ENCODE data around the gene FAM50A. TPM values are rescaled to one million over a fixed set of nuclear protein-coding genes. Genes with fewer than 3 reads are reported as not detected.

The FAM50A gene
- polyA plus RNA-seq, 3 donors from 2014 or later = 45.2 to 63.3 (median 53.3) TPM

DNA sequence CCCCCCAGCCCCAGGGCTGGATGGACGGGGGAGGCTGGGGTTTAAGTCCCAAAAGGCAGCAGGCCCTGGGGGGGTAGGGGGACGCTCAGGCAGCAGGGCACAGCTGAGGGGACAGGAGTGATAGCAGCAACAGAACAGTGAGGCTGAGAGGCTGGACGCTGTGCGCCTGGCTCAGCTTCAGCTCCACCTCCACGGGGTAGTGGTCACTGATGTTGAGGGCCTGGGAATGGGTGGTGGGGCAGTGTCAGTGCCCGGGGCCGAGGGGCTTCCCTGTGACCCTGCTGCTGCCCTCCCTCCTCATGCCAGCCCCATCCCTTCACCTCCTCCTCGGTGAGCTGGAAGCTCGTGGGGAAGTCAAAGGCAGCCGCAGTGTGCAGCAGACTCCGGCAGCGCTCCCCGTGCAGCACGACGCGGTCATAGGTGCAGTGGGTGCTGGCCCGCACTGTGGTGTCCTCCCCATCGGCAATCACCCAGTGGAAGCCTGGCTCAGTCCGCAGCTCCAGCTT lies 41.3 kb upstream of the FAM50A start:
- no peak for DNase-seq
- Mint-ChIP-seq H3K36me3 (peaks cover 8 to 28% (median 13%) of the 10 kb centered on the region in 3 donors), H3K4me1 (peaks cover 15 to 21% of the 10 kb centered on the region in 2 donors), H3K27me3 (ENCODE audit: low read depth in 3 of 3) (peaks cover 28 to 37% (median 35%) of the 10 kb centered on the region in 3 donors), H3K4me3 (no peak overlapping the region), H3K27ac (peak overlapping the region in 1 of 6 donors; percentile 54), H3K9me3 (no peaks in the 10 kb centered on the region)

- Mint-ChIP-seq H3K9me3 (no peaks in the 10 kb centered on the region), H3K27me3 (ENCODE audit: low read depth in 3 of 3) (peaks cover 22 to 32% (median 30%) of the 10 kb centered on the region in 3 donors), H3K36me3 (peaks cover 8 to 27% (median 13%) of the 10 kb centered on the region in 3 donors), H3K27ac (no peak overlapping the region), H3K4me1 (peaks cover 16 to 19% of the 10 kb centered on the region in 2 donors), H3K4me3 (no peak overlapping the region)
- no peak for DNase-seq
Measured at GRCh38 chrX:154403192-154403591, 40.7 kb upstream of the FAM50A start.

DNA sequence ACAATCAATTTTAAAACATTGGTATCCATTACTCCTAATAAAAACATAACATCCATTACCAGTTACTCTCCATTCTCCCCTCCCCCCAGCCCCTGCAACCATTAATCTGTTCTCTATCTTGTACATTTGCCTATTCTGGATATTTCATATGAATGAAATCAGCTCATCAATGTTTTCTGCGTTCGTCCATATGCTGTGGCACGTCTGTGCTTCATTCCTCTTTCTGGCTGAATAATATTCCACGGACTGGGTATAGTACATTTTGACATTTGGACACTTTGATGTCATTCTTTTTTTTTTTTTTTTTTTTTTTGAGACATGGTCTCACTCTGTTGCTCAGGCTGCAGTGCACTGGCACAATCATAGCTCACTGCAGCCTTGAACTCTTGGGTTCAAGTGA lies 40.1 kb upstream of the FAM50A start:
- no peak overlapping the region for H3K4me3 Mint-ChIP-seq
- H3K27me3 Mint-ChIP-seq (ENCODE audit: low read depth in 3 of 3) = peaks cover 16 to 26% (median 23%) of the 10 kb centered on the region in 3 donors
- H3K9me3 Mint-ChIP-seq = no peaks in the 10 kb centered on the region
- peak overlapping the region in 1 of 6 donors; percentile 56 for H3K27ac Mint-ChIP-seq
- peaks cover 19 to 23% of the 10 kb centered on the region in 2 donors for H3K4me1 Mint-ChIP-seq
- no peak for DNase-seq
- peaks cover 6 to 20% (median 10%) of the 10 kb centered on the region in 3 donors for H3K36me3 Mint-ChIP-seq

DNA sequence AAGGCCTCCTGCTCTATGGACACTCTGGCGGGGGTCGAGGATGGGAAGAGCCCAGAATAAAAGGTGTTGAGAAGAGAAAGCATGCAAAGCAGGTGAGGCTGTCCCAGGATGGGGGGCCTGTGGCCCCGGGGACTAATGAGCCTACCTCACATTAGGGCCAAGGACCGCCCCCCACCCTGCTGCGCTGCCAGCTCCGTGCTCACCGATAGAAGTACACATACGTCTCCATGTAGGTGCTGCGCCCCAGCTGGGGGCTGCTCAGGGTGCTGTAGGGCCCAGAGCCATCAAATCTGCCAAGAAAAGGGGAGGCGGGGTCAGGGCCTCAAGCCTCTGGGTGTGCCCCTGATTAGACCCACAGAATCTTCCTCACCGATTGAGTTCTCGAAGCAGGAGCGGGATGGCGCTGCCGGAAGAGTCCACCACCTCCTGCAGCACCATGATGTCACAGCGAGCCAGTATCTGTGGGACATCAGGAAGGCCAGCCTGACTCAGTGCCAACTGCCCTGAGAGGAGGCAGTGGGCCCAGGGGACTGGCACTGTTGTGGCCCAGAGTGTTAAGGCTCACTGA lies 39.2 kb upstream of the FAM50A start:
- DNase-seq = no peak
- no peaks in the 10 kb centered on the region for H3K9me3 Mint-ChIP-seq
- no peak overlapping the region for H3K4me3 Mint-ChIP-seq
- H3K27me3 Mint-ChIP-seq (ENCODE audit: low read depth in 3 of 3) = peaks cover 8 to 17% (median 17%) of the 10 kb centered on the region in 3 donors
- H3K36me3 Mint-ChIP-seq = peaks cover 1 to 11% (median 2%) of the 10 kb centered on the region in 3 donors
- H3K4me1 Mint-ChIP-seq = peaks cover 11 to 20% of the 10 kb centered on the region in 2 donors
- no peak overlapping the region for H3K27ac Mint-ChIP-seq

DNA sequence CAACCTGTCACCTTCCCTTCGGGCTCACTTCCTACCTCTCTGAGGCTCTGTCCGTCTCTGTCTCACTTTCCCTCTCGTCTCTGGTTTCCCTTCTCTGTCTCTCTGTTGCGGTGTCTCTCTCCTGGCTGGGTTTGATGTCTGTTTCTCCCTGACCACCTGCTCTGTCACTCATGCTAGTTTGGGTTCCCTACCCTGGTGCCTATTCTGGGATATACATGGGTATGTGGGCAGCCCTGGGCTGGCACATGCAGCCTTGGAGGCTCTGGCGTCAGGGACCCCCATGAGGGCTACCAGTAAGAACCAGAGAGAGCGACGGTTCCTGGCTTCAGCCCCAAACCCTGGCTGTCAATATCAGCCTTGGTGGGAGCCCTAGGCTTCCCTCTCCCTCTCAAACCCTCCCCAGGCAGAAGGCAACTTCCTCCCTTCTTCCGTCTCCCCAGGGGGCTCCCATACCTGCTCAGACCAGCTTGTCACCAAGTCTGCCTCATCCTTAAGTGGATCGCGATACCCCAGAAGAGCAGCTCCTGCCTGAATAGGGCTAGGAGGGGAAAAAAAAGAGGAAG lies 35.2 kb upstream of the FAM50A start:
- H3K36me3 Mint-ChIP-seq = no peaks in the 10 kb centered on the region
- H3K4me1 Mint-ChIP-seq = peaks cover 26% of the 10 kb centered on the region in 2 donors
- peaks cover 2 to 10% (median 8%) of the 10 kb centered on the region in 3 donors for H3K27me3 Mint-ChIP-seq (ENCODE audit: low read depth in 3 of 3)
- H3K27ac Mint-ChIP-seq = peak overlapping the region; percentile 76 to 88 (median 80)
- DNase-seq = no peak
- peak overlapping the region; percentile 31 to 77 (median 70) for H3K4me3 Mint-ChIP-seq
- no peaks in the 10 kb centered on the region for H3K9me3 Mint-ChIP-seq

DNA sequence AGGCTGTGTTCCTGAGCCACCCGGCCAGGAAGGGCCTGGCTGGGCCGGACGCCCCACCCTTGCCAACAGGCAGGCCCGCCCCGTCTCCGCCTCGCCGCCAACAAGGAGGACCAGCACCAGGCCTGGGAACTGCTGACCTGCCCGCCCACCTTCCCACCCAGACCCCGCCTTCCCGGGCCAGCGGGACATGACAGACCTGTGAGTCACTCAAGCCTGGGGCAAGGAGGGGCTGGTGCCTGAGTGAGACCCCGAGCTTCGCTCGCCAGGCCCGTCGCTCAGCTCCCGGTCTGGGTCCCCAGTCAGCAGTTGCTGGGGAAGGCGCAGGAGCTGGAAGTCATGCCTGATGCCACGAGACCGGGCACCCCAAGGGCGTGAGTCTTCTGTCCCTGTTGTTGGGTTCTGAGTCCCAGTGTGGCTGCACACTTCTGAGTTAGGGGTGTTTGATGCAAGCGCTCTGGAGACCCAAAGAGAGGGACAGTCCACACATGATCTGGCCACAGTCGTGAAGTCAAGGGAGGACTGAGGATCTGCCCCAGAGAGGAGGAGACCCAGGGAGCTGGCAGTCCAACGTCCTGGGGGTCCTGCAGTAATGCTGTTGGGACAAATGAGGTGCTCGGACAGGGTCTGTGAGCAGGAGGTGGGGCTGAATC lies 34.6 kb upstream of the FAM50A start, which contains the start of gene DNASE1L1:
Gene DNASE1L1, minus strand, starts transcription at position 33 of the 650 bp plus-strand sequence. CDS start 3,686 bp downstream, outside the sequence.
- H3K27ac Mint-ChIP-seq = peak within 1 kb of the TSS; percentile 76 to 88 (median 83)
- DNase-seq = peak in 1 of 3 donors; percentile 42

DNA sequence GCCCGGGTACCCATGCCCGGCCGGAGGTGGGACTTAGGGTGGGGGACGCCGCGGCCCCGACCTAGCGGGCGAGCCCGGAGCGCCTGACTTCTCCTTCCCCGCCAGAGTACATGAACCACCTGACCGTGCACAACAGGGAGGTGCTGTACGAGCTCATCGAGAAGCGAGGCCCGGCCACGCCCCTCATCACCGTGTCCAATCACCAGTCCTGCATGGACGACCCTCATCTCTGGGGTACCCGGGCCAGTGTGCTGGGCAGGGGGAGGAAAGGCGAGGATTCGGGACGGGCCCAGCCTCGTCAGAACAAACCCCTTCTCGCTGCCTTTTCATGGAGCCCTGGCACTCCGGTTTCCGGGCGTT lies 32.0 kb upstream of the FAM50A start:
- peak overlapping the region; percentile 62 to 86 (median 78) for H3K27ac Mint-ChIP-seq
- peaks cover 4 to 8% (median 8%) of the 10 kb centered on the region in 3 donors for H3K27me3 Mint-ChIP-seq (ENCODE audit: low read depth in 3 of 3)
- peak overlapping the region; percentile 71 to 81 (median 76) for H3K4me3 Mint-ChIP-seq
- no peaks in the 10 kb centered on the region for H3K36me3 Mint-ChIP-seq
- H3K9me3 Mint-ChIP-seq = no peaks in the 10 kb centered on the region
- peaks cover 26% of the 10 kb centered on the region in 2 donors for H3K4me1 Mint-ChIP-seq
- peak; percentile 27 to 34 (median 34) for DNase-seq

More for the DNA sequence above, 34.6 kb upstream of the FAM50A start, which contains the start of gene DNASE1L1:
- Mint-ChIP-seq H3K4me1 (peaks cover 26% of the 10 kb centered on the region in 2 donors), H3K27me3 (ENCODE audit: low read depth in 3 of 3) (peaks cover 2 to 11% (median 9%) of the 10 kb centered on the region in 3 donors), H3K9me3 (no peaks in the 10 kb centered on the region), H3K4me3 (peak within 1 kb of the TSS; percentile 31 to 77 (median 70)), H3K36me3 (no peaks in the 10 kb centered on the region)

GRCh38 chrX:154412468-154412867 lies 31.5 kb upstream of the FAM50A start:
- H3K4me1 Mint-ChIP-seq = peaks cover 26% of the 10 kb centered on the region in 2 donors
- DNase-seq = no peak
- no peaks in the 10 kb centered on the region for H3K36me3 Mint-ChIP-seq
- no peaks in the 10 kb centered on the region for H3K9me3 Mint-ChIP-seq
- peaks cover 4 to 10% (median 8%) of the 10 kb centered on the region in 3 donors for H3K27me3 Mint-ChIP-seq (ENCODE audit: low read depth in 3 of 3)
- peak overlapping the region; percentile 49 to 86 (median 78) for H3K27ac Mint-ChIP-seq
- H3K4me3 Mint-ChIP-seq = peak overlapping the region; percentile 71 to 81 (median 76)

GRCh38 chrX:154413142-154413541 lies 30.8 kb upstream of the FAM50A start:
- Mint-ChIP-seq H3K27me3 (ENCODE audit: low read depth in 3 of 3) (peaks cover 4 to 10% (median 8%) of the 10 kb centered on the region in 3 donors), H3K9me3 (no peaks in the 10 kb centered on the region), H3K4me1 (peaks cover 26% of the 10 kb centered on the region in 2 donors), H3K4me3 (peak overlapping the region in 4 of 5 donors; percentile 7 to 76 (median 38)), H3K27ac (peak overlapping the region in 3 of 6 donors; percentile 62 to 86 (median 84)), H3K36me3 (no peaks in the 10 kb centered on the region)
- DNase-seq = no peak

DNA sequence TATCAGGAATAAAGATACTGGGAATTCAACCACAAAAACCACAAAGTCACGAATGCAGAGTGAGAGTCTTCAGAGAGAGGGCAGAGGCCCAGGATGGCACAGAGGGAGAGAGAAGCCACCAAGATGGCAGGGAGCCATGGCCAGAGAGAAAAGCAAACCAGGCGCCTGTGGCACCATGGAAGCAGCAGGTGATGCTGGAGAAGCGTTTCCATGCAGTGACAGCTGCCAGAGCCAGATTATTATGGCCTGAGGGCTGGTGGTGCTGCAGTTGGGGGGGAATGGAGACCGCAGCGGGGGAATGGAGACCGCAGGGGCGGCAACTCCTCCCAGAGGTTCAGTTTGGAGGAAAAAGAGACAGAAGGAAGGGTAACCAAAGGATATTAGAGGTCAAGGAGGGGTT lies 26.8 kb upstream of the FAM50A start:
- no peak overlapping the region for H3K27ac Mint-ChIP-seq
- no peak for DNase-seq
- no peak overlapping the region for H3K4me3 Mint-ChIP-seq
- peaks cover 6 to 8% of the 10 kb centered on the region in 2 donors for H3K4me1 Mint-ChIP-seq
- peaks cover 1 to 6% (median 4%) of the 10 kb centered on the region in 3 donors for H3K27me3 Mint-ChIP-seq (ENCODE audit: low read depth in 3 of 3)
- H3K9me3 Mint-ChIP-seq = no peaks in the 10 kb centered on the region
- no peaks in the 10 kb centered on the region for H3K36me3 Mint-ChIP-seq

GRCh38 chrX:154419189-154419588 lies 24.8 kb upstream of the FAM50A start:
- H3K9me3 Mint-ChIP-seq = no peaks in the 10 kb centered on the region
- H3K4me1 Mint-ChIP-seq = no peaks in the 10 kb centered on the region
- no peak for DNase-seq
- no peak overlapping the region for H3K4me3 Mint-ChIP-seq
- H3K36me3 Mint-ChIP-seq = no peaks in the 10 kb centered on the region
- H3K27ac Mint-ChIP-seq = no peak overlapping the region
- H3K27me3 Mint-ChIP-seq (ENCODE audit: low read depth in 3 of 3) = peaks cover 0 to 4% (median 1%) of the 10 kb centered on the region in 3 donors

DNA sequence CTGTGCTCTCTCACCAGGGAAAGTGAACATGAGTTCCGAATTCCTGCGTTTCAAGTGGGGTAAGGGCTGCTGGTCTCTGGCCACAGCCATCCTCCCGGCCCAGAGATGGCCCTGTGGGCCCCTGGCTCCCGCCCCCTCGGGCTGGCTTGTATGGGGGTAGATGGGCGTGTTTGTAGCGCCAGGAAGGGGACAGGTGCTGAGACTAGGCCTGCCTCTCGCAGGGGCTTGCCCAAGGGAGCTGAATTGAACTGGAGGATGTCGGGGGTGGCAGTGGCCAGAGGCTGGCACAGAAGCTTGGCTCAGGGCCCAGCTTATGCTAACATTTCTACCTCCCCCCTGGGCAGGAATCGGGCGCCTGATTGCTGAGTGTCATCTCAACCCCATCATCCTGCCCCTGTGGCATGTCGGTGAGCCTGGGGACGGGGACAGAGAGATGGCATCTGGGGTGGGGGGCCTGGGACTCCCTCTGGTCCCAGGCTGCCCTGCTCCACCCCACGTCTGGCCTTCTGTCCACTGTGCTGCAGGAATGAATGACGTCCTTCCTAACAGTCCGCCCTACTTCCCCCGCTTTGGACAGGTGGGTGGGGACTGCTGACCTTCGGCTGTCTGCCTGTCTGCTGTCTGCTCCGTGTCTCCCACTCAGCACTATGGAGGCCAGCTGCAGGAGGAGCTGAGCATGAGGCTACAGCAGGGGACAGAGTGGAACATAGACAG lies 24.1 kb upstream of the FAM50A start:
- H3K4me3 Mint-ChIP-seq = no peak overlapping the region
- peaks cover 0 to 4% (median 1%) of the 10 kb centered on the region in 3 donors for H3K27me3 Mint-ChIP-seq (ENCODE audit: low read depth in 3 of 3)
- no peak for DNase-seq
- no peaks in the 10 kb centered on the region for H3K4me1 Mint-ChIP-seq
- no peak overlapping the region for H3K27ac Mint-ChIP-seq
- no peaks in the 10 kb centered on the region for H3K36me3 Mint-ChIP-seq
- H3K9me3 Mint-ChIP-seq = no peaks in the 10 kb centered on the region

DNA sequence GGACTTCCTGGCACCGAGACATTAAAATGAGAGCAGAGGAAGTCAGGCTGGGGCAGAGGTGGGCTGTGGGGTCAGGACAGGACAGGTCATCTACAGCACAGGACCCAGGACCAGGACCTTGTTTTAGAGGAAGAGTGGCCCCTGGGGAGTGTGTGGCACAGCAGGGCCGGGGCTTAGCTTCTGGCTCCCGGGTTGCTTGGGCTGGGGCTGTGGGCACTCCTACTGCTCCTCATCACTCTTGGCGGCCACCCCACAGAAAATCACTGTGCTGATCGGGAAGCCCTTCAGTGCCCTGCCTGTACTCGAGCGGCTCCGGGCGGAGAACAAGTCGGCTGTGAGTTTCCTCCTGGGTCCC lies 23.6 kb upstream of the FAM50A start:
- no peak for DNase-seq
- H3K36me3 Mint-ChIP-seq = no peaks in the 10 kb centered on the region
- H3K4me1 Mint-ChIP-seq = no peaks in the 10 kb centered on the region
- H3K27me3 Mint-ChIP-seq (ENCODE audit: low read depth in 3 of 3) = peaks cover 0 to 4% (median under 1%) of the 10 kb centered on the region in 3 donors
- no peaks in the 10 kb centered on the region for H3K9me3 Mint-ChIP-seq
- no peak overlapping the region for H3K27ac Mint-ChIP-seq
- no peak overlapping the region for H3K4me3 Mint-ChIP-seq
